ENCODE results near the gene SUGCT.

SUGCT gene

DNA sequence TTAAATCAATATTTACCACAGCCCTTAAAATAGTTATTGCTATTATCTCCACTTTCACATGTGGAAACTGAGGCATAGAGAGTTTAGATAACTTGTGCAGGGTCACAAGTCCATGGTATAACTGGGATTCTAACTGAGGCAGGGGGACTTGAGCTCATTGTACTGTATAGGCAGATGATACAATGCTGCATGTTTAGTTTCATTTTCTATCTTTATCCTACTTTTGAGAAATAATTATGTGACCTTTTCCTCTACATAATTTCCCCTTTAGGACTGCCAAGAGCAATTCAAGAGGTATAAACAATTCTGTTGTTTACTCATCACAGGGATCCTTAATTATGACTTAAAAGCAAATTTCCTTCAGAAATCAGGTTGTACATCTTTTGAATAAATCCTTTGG lies 193.1 kb downstream of the SUGCT start:
- Histone ChIP-seq H3K27ac (replicated peaks) (no peak overlapping the region), H3K4me3 (replicated peaks; ENCODE audit: insufficient read depth, low read length) (no peak overlapping the region), H3K27me3 (ENCODE audit: insufficient read depth, poor library complexity, severe bottlenecking) (no peaks in the 10 kb centered on the region)
- TF ChIP-seq, protein P1, sequence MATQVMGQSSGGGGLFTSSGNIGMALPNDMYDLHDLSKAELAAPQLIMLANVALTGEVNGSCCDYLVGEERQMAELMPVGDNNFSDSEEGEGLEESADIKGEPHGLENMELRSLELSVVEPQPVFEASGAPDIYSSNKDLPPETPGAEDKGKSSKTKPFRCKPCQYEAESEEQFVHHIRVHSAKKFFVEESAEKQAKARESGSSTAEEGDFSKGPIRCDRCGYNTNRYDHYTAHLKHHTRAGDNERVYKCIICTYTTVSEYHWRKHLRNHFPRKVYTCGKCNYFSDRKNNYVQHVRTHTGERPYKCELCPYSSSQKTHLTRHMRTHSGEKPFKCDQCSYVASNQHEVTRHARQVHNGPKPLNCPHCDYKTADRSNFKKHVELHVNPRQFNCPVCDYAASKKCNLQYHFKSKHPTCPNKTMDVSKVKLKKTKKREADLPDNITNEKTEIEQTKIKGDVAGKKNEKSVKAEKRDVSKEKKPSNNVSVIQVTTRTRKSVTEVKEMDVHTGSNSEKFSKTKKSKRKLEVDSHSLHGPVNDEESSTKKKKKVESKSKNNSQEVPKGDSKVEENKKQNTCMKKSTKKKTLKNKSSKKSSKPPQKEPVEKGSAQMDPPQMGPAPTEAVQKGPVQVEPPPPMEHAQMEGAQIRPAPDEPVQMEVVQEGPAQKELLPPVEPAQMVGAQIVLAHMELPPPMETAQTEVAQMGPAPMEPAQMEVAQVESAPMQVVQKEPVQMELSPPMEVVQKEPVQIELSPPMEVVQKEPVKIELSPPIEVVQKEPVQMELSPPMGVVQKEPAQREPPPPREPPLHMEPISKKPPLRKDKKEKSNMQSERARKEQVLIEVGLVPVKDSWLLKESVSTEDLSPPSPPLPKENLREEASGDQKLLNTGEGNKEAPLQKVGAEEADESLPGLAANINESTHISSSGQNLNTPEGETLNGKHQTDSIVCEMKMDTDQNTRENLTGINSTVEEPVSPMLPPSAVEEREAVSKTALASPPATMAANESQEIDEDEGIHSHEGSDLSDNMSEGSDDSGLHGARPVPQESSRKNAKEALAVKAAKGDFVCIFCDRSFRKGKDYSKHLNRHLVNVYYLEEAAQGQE (IDR thresholded peaks at IDR 0.05; ENCODE audit: insufficient replicate concordance, low read depth) = no peak
- TF ChIP-seq SPI1 (IDR thresholded peaks at IDR 0.05; ENCODE audit: borderline replicate concordance, low read depth) (no peak), POLR2AphosphoS5 (IDR thresholded peaks at IDR 0.05; ENCODE audit: low read depth) (no peak), GABPA (IDR thresholded peaks at IDR 0.05; ENCODE audit: low read depth) (no peak)
- TF ChIP-seq, protein P2, sequence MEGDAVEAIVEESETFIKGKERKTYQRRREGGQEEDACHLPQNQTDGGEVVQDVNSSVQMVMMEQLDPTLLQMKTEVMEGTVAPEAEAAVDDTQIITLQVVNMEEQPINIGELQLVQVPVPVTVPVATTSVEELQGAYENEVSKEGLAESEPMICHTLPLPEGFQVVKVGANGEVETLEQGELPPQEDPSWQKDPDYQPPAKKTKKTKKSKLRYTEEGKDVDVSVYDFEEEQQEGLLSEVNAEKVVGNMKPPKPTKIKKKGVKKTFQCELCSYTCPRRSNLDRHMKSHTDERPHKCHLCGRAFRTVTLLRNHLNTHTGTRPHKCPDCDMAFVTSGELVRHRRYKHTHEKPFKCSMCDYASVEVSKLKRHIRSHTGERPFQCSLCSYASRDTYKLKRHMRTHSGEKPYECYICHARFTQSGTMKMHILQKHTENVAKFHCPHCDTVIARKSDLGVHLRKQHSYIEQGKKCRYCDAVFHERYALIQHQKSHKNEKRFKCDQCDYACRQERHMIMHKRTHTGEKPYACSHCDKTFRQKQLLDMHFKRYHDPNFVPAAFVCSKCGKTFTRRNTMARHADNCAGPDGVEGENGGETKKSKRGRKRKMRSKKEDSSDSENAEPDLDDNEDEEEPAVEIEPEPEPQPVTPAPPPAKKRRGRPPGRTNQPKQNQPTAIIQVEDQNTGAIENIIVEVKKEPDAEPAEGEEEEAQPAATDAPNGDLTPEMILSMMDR (IDR thresholded peaks at IDR 0.05; ENCODE audit: insufficient read depth, low read length) = no peak
- DNase-seq (ENCODE audit: low read depth in 1 of 2, low spot score in 1 of 2) = no peak

DNA sequence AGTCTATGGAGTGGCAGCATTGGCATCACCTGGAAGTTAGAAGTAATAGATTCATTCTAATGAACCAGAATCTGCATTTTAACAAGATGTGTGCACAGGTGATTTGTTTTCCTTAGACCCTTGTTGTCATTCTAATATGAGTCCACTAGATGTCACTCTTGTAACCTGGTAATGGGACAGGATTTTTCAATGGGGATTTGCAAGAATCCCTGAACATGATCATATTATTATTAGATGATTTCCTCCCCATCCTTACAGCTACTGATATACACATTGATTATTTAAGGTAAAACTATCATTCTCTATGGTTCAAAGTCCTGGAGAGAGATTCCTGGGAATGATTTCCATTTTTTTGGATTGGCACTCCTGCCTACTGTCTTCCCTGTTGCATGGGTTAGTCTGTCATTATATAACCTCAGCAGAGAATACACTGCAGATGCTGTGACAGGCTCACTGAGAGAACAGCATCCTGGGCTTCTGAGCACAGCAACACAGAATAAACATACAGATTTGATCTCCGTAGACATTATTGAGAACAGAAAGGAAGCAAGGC lies 194.9 kb downstream of the SUGCT start:
- no peak for TF ChIP-seq GABPA (IDR thresholded peaks at IDR 0.05; ENCODE audit: low read depth)
- TF ChIP-seq POLR2AphosphoS5 (IDR thresholded peaks at IDR 0.05; ENCODE audit: low read depth) = no peak
- TF ChIP-seq, protein P2 (IDR thresholded peaks at IDR 0.05; ENCODE audit: insufficient read depth, low read length) = peak; percentile 38
- TF ChIP-seq, protein P1 (IDR thresholded peaks at IDR 0.05; ENCODE audit: insufficient replicate concordance, low read depth) = no peak
- no peak overlapping the region for H3K4me3 ChIP-seq (replicated peaks; ENCODE audit: insufficient read depth, low read length)
- peak in 1 of 2 experiments; percentile 2 for DNase-seq (ENCODE audit: low read depth in 1 of 2, low spot score in 1 of 2)
- H3K27me3 ChIP-seq (ENCODE audit: insufficient read depth, poor library complexity, severe bottlenecking) = no peaks in the 10 kb centered on the region
- no peak overlapping the region for H3K27ac ChIP-seq (replicated peaks)

DNA sequence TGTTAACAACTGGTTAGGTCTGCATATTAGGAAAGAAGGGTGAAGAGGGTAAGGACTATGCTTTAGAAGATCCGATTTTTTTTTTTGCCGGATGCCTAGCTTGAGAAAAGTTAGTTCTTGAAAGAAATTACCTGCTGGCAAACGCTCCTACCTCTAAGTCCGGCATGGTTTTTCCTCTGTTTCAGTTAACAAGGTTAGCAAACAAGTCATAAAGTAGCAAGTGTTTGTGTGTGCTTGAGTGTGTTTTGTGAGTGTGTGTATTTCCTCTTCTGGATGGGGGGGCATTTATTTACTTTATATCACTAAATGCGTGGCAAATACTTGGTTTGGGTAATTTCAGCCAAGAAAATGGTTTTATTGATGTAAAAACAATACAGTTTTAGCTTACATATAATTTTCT lies 195.6 kb downstream of the SUGCT start:
- no peak overlapping the region for H3K4me3 ChIP-seq (replicated peaks; ENCODE audit: insufficient read depth, low read length)
- TF ChIP-seq, protein P2 (IDR thresholded peaks at IDR 0.05; ENCODE audit: insufficient read depth, low read length) = no peak
- TF ChIP-seq GABPA (IDR thresholded peaks at IDR 0.05; ENCODE audit: low read depth) (no peak), POLR2AphosphoS5 (IDR thresholded peaks at IDR 0.05; ENCODE audit: low read depth) (no peak), SPI1 (IDR thresholded peaks at IDR 0.05; ENCODE audit: borderline replicate concordance, low read depth) (no peak)
- TF ChIP-seq, protein P1 (IDR thresholded peaks at IDR 0.05; ENCODE audit: insufficient replicate concordance, low read depth) = no peak
- no peaks in the 10 kb centered on the region for H3K27me3 ChIP-seq (ENCODE audit: insufficient read depth, poor library complexity, severe bottlenecking)
- DNase-seq (ENCODE audit: low read depth in 1 of 2, low spot score in 1 of 2) = no peak
- H3K27ac ChIP-seq (replicated peaks) = no peak overlapping the region
